ENCODE measurements around the gene MIER3. TPM values are rescaled to one million over a fixed set of nuclear protein-coding genes. Genes with fewer than 3 reads are reported as not detected.
A peak's percentile ranks its signal among the peaks of the same experiment; 100 is the strongest.

Gene MIER3
- total RNA-seq, 4 donors from 2014 or later = 10.7 to 15.9 (median 14.9) TPM

GRCh38 chr5:56910210-56910965, 41.5 kb downstream of the MIER3 start:
- H3K27me3 ChIP-seq = no peaks in the 10 kb centered on the region
- peak; percentile 6 for TF ChIP-seq EP300 (IDR thresholded peaks at IDR 0.05)
- TF ChIP-seq POLR2A (IDR thresholded peaks at IDR 0.05) = no peak
- peak; percentile 77 to 80 for DNase-seq (ENCODE audit: low spot score in 2 of 2)
- peak overlapping the region; percentile 92 for H3K27ac ChIP-seq
- 1% methylated on average over 26 of the region's 29 CpGs for WGBS
- H3K9me3 ChIP-seq = no peaks in the 10 kb centered on the region
- peak overlapping the region; percentile 73 for H3K4me3 ChIP-seq
- peaks cover 7% of the 10 kb centered on the region for H3K4me1 ChIP-seq
- H3K36me3 ChIP-seq = no peaks in the 10 kb centered on the region

- Histone ChIP-seq H3K27me3 (no peaks in the 10 kb centered on the region), H3K9me3 (no peaks in the 10 kb centered on the region), H3K36me3 (no peaks in the 10 kb centered on the region), H3K4me3 (peak within 1 kb of the TSS; percentile 73), H3K4me1 (peaks cover 7% of the 10 kb centered on the region), H3K27ac (peak within 1 kb of the TSS; percentile 92)
- peak; percentile 98 to 99 for DNase-seq (ENCODE audit: low spot score in 2 of 2)
- TF ChIP-seq CTCF (IDR thresholded peaks at IDR 0.05) (no peak), EP300 (IDR thresholded peaks at IDR 0.05) (no peak), POLR2AphosphoS5 (IDR thresholded peaks at IDR 0.05) (peak in 2 of 3 donors; percentile 24 to 28), POLR2A (IDR thresholded peaks at IDR 0.05) (peak in 1 of 2 donors; percentile 41)
- WGBS = 0% methylated on average over 18 of the region's 84 CpGs
Measured at GRCh38 chr5:56909294-56910209, 42.4 kb downstream of the MIER3 start, which contains the start of gene SETD9. SETD9 (plus strand) TSS chr5:56909596; CDS start chr5:56909646, 50 bp downstream.

- peak overlapping the region; percentile 73 for H3K4me3 ChIP-seq
- peaks cover 7% of the 10 kb centered on the region for H3K4me1 ChIP-seq
- H3K9me3 ChIP-seq = no peaks in the 10 kb centered on the region
- H3K27ac ChIP-seq = peak overlapping the region; percentile 92
- TF ChIP-seq EP300 (IDR thresholded peaks at IDR 0.05) = no peak
- no peak for TF ChIP-seq POLR2A (IDR thresholded peaks at IDR 0.05)
- TF ChIP-seq CTCF (IDR thresholded peaks at IDR 0.05) = no peak
- TF ChIP-seq POLR2AphosphoS5 (IDR thresholded peaks at IDR 0.05) = no peak
- DNase-seq (ENCODE audit: low spot score in 2 of 2) = peak in 1 of 2 donors; percentile 87
- 3% methylated on average over 19 of the region's 19 CpGs for WGBS
- H3K36me3 ChIP-seq = no peaks in the 10 kb centered on the region
- no peaks in the 10 kb centered on the region for H3K27me3 ChIP-seq
Measured at GRCh38 chr5:56908942-56909293, 43.0 kb downstream of the MIER3 start.

- TF ChIP-seq POLR2AphosphoS5 (IDR thresholded peaks at IDR 0.05) = no peak
- no peak for TF ChIP-seq POLR2A (IDR thresholded peaks at IDR 0.05)
- peak; percentile 53 to 54 for TF ChIP-seq CTCF (IDR thresholded peaks at IDR 0.05)
- no peaks in the 10 kb centered on the region for H3K27me3 ChIP-seq
- whole genome bisulfite sequencing = 38% methylated on average over 3 of the region's 3 CpGs
- no peaks in the 10 kb centered on the region for H3K9me3 ChIP-seq
- DNase-seq (ENCODE audit: low spot score in 2 of 2) = no peak
- no peaks in the 10 kb centered on the region for H3K4me1 ChIP-seq
- H3K27ac ChIP-seq = no peak overlapping the region
- no peak overlapping the region for H3K4me3 ChIP-seq
- H3K36me3 ChIP-seq = no peaks in the 10 kb centered on the region
Measured at GRCh38 chr5:56900858-56901578, 50.9 kb downstream of the MIER3 start.

GRCh38 chr5:56900395-56900794, 51.5 kb downstream of the MIER3 start:
- Histone ChIP-seq H3K4me1 (no peaks in the 10 kb centered on the region), H3K27ac (no peak overlapping the region), H3K36me3 (no peaks in the 10 kb centered on the region), H3K27me3 (no peaks in the 10 kb centered on the region), H3K9me3 (no peaks in the 10 kb centered on the region), H3K4me3 (no peak overlapping the region)
- TF ChIP-seq POLR2AphosphoS5 (IDR thresholded peaks at IDR 0.05) = no peak
- no peak for TF ChIP-seq EP300 (IDR thresholded peaks at IDR 0.05)
- TF ChIP-seq POLR2A (IDR thresholded peaks at IDR 0.05) = no peak
- no peak for TF ChIP-seq CTCF (IDR thresholded peaks at IDR 0.05)
- WGBS = 55% methylated on average over 4 of the region's 4 CpGs
- no peak for DNase-seq (ENCODE audit: low spot score in 2 of 2)
